A549 treated with CpdA at 1 μM for 4 hours (cell line): ENCODE results near the gene SCAMP3. TPM values are rescaled to one million over a fixed set of nuclear protein-coding genes. Genes with fewer than 3 reads are reported as not detected.

Source experiments
- total RNA-seq: library from RNA; stranded (reverse); fragments of 200-300 nt; extraction: Qiagen RNA extraction; gene quantifications from 5 replicates; pipeline ENCODE4 v1.2.3, GENCODE V29; 2022; ENCODE audit warnings: low read depth

The SCAMP3 gene
- total RNA-seq: 91.8 to 138 TPM (median 132 TPM) in 5 replicates

DNA sequence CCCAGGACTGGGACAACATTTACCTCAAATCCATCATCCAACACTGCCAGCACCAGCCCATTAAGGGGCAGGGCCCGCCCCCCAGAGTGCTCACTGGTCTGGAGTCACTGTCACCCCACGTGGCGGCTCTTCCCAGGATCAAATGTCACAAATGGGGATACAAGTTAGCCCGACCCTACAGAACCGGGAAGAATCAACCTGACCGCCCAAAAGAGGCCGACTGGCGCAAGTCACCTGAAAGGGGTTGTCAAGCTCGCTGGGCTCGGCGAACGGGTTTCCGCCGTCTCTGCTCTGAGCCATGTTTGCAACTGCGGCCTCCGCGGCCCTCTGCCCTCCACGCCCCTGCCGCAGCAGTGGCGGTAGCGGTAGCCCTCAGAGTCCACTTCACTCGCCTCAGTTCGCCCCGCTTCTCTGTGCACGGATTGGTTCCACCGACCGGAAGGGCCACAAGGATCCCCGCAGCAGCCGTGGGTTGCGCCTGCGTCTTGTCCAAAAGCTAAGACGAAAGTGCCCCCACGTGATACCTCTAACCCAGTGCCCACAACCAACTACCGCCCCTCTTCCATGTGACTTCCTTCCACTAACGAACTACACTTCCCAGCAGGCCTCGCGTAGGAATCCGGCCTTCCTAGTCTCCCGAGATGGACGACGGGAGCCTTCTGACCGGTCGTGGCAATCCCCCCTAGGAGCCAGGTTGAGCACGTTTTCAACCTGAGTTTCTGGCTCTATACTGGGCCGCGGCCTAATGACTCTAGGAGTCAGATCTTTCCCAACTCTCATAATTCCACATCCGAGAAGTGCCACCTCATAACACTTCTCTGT is at the start of gene SCAMP3:
SCAMP3 (minus strand) TSS at position 509 of the 822 bp plus-strand sequence; CDS start at position 300, 209 bp downstream.

DNA sequence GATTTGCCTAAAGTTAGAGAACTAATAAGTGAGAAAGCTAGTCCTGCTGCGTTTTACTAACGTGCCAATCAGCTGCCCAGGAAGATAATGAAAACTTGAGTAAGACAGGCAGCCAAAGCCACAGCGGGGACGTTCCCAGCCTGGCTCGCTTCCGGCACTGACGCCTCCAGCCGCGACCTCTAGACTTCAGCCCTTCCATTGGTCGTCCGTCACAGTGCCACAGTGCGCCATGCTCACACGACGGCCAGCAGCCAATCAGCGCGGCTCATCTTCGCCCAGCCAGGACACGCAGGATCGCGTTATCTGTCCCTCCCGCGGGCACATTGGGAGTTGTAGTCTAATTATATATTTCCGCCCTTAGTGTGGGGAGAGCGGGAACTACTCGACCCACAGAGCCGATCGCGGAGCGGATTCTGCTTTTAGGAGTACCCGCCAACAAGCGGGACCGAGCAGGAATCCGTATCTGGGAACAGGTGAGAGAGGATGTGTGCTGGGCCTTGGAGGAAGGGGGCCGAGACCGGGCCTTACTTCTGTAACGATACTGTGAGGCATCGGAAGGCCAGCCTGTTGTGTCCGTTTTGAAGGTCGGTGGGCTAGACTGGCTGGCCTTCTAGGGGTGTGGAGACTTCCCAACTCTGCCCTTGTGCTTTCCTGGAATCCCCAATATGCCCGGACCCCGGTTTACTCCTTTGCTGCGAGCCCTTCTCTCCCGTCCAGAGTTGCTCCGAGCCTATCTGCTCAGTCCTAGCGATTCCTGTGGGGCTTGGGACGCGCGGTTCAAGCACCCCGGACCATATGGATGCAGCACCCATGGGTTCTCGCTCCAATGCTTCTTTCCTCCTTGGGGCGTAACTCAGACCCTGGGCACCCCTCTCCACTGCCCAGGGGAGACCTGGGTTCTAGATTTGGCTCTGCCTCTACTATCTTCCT is 46.6 kb upstream of the SCAMP3 start, which contains the start of gene FDPS:
FDPS (plus strand) TSS at position 374 of the 930 bp plus-strand sequence. CDS start 924 bp downstream, outside the sequence.

DNA sequence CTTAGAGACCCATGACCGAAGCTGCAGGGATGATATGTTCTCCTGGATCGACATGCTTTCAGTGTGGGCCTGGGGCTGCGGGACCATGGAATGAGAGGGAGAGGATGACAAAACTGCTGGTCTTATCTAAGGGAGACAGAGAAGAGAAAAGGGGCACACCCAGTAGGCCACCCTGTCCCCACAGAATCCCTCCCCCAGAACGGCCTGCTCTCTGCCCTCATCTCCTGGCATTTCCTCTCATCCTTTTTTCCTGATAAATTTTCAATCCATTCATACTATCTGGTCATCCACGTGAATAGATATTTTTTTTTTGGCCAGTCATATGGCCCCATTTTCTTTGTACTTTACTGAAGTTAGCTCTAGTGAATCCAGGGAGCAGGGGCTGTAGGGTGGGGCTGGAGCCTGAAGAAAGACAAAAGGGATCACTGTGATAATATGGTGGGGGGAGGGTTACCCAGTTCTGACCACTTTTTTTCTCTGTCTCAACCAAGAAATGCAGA is 39.2 kb upstream of the SCAMP3 start, which contains the start of gene PKLR:
PKLR (minus strand) TSS at position 97 of the 500 bp plus-strand sequence; CDS start at position 54, 43 bp downstream.

DNA sequence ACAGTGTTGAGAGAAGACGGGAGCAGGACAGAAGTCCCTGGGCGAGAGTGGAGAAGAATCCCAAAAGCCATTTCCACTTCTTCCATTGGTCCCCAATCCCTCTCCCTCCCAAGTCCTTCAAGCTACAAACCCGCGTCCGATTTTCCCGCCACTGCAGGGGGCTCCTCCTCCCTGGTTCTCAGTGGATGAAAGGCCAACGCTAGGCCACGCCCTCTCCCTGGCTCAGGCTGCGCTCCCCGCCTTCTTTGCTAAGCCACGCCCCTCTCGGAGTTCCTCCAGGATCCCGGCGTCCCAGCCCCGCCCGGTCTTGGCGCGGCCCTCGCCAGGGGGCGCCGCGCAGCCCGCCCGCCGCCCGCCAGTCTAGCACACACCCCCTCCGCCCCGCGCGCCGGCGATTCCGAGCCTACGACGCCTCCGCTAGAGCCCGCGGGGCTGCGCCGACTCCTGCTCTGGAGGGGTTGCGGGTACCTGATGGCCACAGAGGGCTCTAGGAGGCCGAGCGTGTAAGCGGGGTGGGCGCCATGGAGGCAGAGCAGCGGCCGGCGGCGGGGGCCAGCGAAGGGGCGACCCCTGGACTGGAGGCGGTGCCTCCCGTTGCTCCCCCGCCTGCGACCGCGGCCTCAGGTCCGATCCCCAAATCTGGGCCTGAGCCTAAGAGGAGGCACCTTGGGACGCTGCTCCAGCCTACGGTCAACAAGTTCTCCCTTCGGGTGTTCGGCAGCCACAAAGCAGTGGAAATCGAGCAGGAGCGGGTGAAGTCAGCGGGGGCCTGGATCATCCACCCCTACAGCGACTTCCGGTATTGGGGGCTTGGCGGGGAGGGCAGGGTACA is 15.1 kb upstream of the SCAMP3 start, which contains the start of gene HCN3:
HCN3 (plus strand) TSS at position 394 of the 832 bp plus-strand sequence; CDS start at position 522, 128 bp downstream.

DNA sequence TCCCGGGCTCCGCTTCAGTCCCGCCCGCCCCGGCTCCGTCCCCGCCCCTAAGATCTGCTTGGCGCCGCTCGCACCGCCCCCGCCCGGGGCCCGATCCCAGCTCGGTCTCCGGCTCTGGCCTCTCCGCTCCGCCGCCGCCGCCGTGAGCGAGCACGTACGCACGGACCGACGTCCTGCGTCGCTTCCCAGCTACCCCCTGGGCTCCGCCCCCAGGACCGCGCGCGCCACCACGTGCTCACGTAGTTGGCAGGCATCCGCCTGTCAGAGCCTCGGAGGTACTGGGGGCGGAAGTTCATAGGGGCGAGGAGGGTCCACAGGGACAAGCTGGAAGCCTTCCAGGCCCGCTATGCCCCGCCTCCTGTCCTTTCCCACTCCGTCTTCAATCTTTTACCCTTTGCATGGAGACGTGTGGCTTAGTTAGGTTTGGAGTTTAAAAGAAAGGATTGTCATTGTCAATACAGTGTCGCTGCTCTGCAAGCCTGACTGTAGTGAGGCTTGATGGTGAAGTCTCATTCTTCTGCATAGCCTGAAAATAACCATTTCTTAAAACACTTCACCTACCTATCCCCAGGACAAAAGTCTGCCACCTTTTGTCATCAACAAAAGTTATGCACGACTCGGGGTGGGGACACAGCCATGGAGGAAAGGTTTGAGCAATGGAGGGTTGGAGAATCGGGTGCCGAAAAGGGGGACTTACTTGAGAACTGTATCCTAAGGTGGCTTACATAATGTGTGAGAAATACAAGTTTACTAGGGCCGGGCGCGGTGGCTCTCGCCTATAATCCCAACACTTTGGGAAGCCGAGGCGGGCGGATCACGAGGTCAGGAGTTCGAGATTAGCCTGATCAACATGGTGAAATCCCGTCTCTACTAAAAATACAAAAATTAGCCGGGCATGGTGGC is 11.4 kb upstream of the SCAMP3 start, which contains the start of gene CLK2:
CLK2 (minus strand) TSS at position 162 of the 903 bp plus-strand sequence. CDS start 2,527 bp downstream, outside the sequence.

DNA sequence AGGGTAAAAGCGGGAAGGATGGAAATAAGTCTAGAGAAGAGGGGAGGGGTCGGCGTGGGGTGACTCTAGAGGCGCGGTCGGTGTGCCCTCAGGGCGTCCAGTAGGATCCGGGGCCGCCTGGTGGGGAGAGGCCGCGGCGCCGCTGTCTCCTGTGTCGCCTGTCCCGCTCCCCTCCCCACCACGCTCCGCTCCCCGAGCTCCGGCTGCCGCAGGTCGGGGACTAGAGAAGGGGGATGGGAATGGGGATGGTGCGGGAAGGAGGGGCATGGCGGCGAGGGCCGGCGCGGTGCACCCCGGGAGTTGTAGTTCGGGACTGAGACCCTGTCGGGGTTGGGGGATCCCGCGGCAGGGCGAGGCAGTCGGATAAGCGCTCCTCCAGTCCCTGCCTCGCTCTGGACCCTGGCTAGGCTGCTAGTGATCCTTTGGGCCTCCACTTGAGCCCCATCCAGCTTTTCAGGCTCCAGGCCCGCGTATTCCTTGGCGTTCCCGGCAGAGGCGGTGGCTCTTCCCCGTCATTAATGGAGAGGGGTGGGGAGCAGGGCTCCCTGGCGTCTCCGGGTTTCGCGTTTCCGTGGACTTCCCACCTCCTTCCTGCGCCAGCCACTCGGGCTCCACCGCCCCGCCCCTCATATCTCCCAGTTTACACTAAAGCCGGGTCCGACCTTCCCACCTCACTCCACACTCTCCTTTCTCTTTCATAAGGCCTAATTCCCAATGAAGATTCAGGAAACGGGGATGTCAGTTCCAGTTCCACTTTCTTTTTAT is 6.7 kb downstream of the SCAMP3 start, which contains the start of gene ENTREP3:
ENTREP3 (minus strand) TSS at position 241 of the 765 bp plus-strand sequence. CDS start 606 bp downstream, outside the sequence.

DNA sequence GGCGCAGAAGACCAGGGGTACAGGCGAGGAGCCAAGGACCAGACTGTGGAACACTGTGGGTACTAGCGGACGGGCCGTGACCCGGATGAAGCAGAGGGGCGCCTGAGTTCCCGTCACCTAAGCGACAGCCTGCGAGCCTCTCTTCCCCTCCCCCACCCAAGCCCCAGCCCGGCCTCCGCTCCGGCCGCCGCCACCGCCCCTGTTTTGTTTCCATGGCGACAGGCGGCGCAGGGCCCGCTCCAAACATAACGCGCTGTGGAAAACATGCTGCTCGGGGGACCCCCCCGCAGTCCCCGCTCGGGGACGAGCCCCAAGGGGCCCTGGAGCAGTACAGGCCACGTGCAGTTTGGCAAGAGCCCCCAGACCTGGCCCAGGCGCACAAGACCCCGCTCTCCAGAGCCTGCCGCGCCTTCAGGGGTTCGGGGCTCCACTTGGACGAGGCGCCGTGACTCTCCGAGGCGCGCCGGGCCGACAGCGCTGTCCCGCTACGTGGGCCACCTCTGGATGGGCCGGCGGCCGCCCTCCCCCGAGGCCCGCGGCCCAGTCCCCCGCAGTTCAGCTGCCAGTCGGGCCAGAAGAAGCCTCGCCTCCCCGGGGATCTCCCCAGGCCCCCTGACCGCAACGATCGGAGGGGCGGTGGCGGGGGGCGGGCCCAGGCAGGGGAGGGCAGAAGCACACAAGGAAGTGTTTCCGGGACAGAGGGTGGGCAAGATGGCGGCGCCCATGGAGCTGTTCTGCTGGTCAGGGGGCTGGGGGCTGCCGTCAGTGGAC is 53.4 kb downstream of the SCAMP3 start, which contains the start of gene MTX1:
MTX1 (plus strand) TSS at position 155 of the 771 bp plus-strand sequence; CDS start at position 265, 110 bp downstream.

DNA sequence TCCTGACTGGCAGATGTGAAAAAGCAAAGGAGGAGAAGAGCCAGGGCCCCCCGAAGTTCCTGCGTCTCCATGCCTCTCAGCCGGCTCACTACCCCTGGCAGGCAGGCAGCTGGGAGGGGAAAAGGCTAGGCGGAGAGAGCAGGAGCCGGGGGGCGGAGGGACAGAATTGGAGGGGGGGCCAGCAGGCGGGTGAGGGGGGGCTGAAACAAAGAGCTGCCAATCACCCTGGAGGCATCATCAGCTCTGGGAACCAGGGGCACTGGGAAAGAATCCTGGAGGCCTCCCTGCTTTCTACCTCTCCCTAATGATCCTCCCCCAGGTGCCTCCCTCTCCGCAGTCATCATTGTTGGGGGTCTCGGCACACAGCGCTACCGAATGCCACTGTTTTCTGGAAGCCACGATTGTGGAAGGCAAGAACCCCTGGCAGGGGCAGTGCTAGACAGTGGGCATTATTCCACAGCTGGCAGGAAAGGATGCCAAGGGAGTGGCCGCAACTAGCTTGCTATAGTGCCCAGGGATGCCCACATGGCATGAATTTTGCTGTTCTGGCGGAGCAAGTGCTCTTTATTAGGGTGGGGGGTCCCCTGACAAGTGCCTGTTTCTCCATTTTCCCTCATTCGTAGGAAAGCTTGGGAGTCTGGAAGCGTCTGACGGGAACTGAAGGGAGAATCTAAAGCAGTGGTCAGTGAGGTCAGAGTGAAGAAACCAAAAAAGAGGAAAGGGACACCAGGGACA is 54.2 kb downstream of the SCAMP3 start, which contains the start of gene THBS3:
THBS3 (minus strand) TSS at position 92 of the 735 bp plus-strand sequence; CDS start at position 71, 21 bp downstream.

Other genes with a start within 250 kb of the SCAMP3 start
- 0.32 to 0.79 TPM (median 0.43 TPM) in 4 of 5 replicates, not detected in the other for gene DCST2, start 228.6 kb downstream of the SCAMP3 start, total RNA-seq
- 0.02 TPM in 1 of 5 replicates, not detected in the others for gene DCST1, start 228.5 kb downstream of the SCAMP3 start, total RNA-seq
- gene ADAM15, start 211.0 kb downstream of the SCAMP3 start, total RNA-seq: 53.3 to 78.1 TPM (median 69.5 TPM) in 5 replicates
- 7.0 to 10.0 TPM (median 8.4 TPM) in 5 replicates for gene EFNA4, start 198.6 kb downstream of the SCAMP3 start, total RNA-seq
- 2.3 to 5.0 TPM (median 4.7 TPM) in 5 replicates for gene EFNA3, start 183.5 kb downstream of the SCAMP3 start, total RNA-seq
- gene EFNA1, start 134.5 kb downstream of the SCAMP3 start, total RNA-seq: 35.9 to 42.4 TPM (median 36.7 TPM) in 5 replicates
- gene SLC50A1, start 126.5 kb downstream of the SCAMP3 start, total RNA-seq: 32.2 to 36.2 TPM (median 34.4 TPM) in 5 replicates
- gene DPM3, start 121.8 kb downstream of the SCAMP3 start, total RNA-seq: 63.4 to 108 TPM (median 93.8 TPM) in 5 replicates
- gene KRTCAP2, start 89.1 kb downstream of the SCAMP3 start, total RNA-seq: 200 to 262 TPM (median 243 TPM) in 5 replicates
- gene TRIM46, start 88.5 kb downstream of the SCAMP3 start, total RNA-seq: 1.2 to 1.6 TPM (median 1.5 TPM) in 5 replicates
- 7.8 to 10.1 TPM (median 9.5 TPM) in 5 replicates for gene THBS3, start 54.5 kb downstream of the SCAMP3 start, total RNA-seq
- 66.1 to 77.7 TPM (median 70.8 TPM) in 5 replicates for gene MTX1, start 53.7 kb downstream of the SCAMP3 start, total RNA-seq
- 25.8 to 40.1 TPM (median 36.2 TPM) in 5 replicates for gene ENTREP3, start 6.9 kb downstream of the SCAMP3 start, total RNA-seq
- 21.7 to 30.7 TPM (median 27.5 TPM) in 5 replicates for gene CLK2, start 11.1 kb upstream of the SCAMP3 start, total RNA-seq
- 2.9 to 5.8 TPM (median 4.5 TPM) in 5 replicates for gene HCN3, start 15.1 kb upstream of the SCAMP3 start, total RNA-seq
- not detected in 5 replicates for gene PKLR, start 39.1 kb upstream of the SCAMP3 start, total RNA-seq
- 159 to 171 TPM (median 162 TPM) in 5 replicates for gene FDPS, start 46.5 kb upstream of the SCAMP3 start, total RNA-seq
- gene RUSC1, start 58.5 kb upstream of the SCAMP3 start, total RNA-seq: 42.4 to 55.7 TPM (median 48.0 TPM) in 5 replicates